ENCODE data around the gene NEU3.
"Not testable (repeated sequence)": the region's sequence is repeated elsewhere in the genome, so short reads cannot be mapped to it uniquely, and the experiment has no call there.

Gene NEU3

GRCh38 chr11:75028724-75029123, 40.0 kb downstream of the NEU3 start:
- no peak for DNase-seq (ENCODE audit: low read depth in 4 of 4, low spot score in 1 of 4)

- DNase-seq (ENCODE audit: low read depth in 4 of 4, low spot score in 1 of 4), result no peak
These were observed 41.3 kb downstream of the NEU3 start for GRCh38 chr11:75029836-75030631.

- no peak for DNase-seq (ENCODE audit: low read depth in 4 of 4, low spot score in 1 of 4)
These were observed 42.6 kb downstream of the NEU3 start for GRCh38 chr11:75031224-75031753.

- peak; percentile 44 to 58 (median 51) for DNase-seq (ENCODE audit: low read depth in 4 of 4, low spot score in 1 of 4)
These were observed 43.2 kb downstream of the NEU3 start for GRCh38 chr11:75031771-75032549.

- no peak for DNase-seq (ENCODE audit: low read depth in 4 of 4, low spot score in 1 of 4)
These were observed 43.8 kb downstream of the NEU3 start for GRCh38 chr11:75032550-75032935.

- no peak for DNase-seq (ENCODE audit: low read depth in 4 of 4, low spot score in 1 of 4)
These were observed 45.2 kb downstream of the NEU3 start for GRCh38 chr11:75033916-75034315.

GRCh38 chr11:75035256-75035655, 46.5 kb downstream of the NEU3 start:
- DNase-seq (ENCODE audit: low read depth in 4 of 4, low spot score in 1 of 4), result no peak

GRCh38 chr11:75035911-75036565, 47.3 kb downstream of the NEU3 start:
- no peak for DNase-seq (ENCODE audit: low read depth in 4 of 4, low spot score in 1 of 4)

- DNase-seq (ENCODE audit: low read depth in 4 of 4, low spot score in 1 of 4), result no peak
These were observed 51.5 kb downstream of the NEU3 start for GRCh38 chr11:75040167-75040770.

- no peak for DNase-seq (ENCODE audit: low read depth in 4 of 4, low spot score in 1 of 4)
These were observed 52.5 kb downstream of the NEU3 start for GRCh38 chr11:75041263-75041662.

- DNase-seq (ENCODE audit: low read depth in 4 of 4, low spot score in 1 of 4), result not testable (repeated sequence)
These were observed 53.1 kb downstream of the NEU3 start for GRCh38 chr11:75041821-75042220.

- DNase-seq (ENCODE audit: low read depth in 4 of 4, low spot score in 1 of 4), result not testable (repeated sequence)
These were observed 55.8 kb downstream of the NEU3 start for GRCh38 chr11:75044381-75045170.

- DNase-seq (ENCODE audit: low read depth in 4 of 4, low spot score in 1 of 4), result not testable (repeated sequence)
These were observed 57.9 kb downstream of the NEU3 start for GRCh38 chr11:75046668-75047067.

- DNase-seq (ENCODE audit: low read depth in 4 of 4, low spot score in 1 of 4), result no peak
These were observed 58.5 kb downstream of the NEU3 start for GRCh38 chr11:75047191-75047590.

GRCh38 chr11:75049501-75050266, 61.0 kb downstream of the NEU3 start:
- not testable (repeated sequence) for DNase-seq (ENCODE audit: low read depth in 4 of 4, low spot score in 1 of 4)

- DNase-seq (ENCODE audit: low read depth in 4 of 4, low spot score in 1 of 4), result no peak
These were observed 61.8 kb downstream of the NEU3 start for GRCh38 chr11:75050516-75050915.

- no peak for DNase-seq (ENCODE audit: low read depth in 4 of 4, low spot score in 1 of 4)
These were observed 62.3 kb downstream of the NEU3 start for GRCh38 chr11:75051043-75051442.

- DNase-seq (ENCODE audit: low read depth in 4 of 4, low spot score in 1 of 4), result no peak
These were observed 63.7 kb downstream of the NEU3 start for GRCh38 chr11:75052457-75052856.

GRCh38 chr11:75055511-75055910, 66.8 kb downstream of the NEU3 start:
- DNase-seq (ENCODE audit: low read depth in 4 of 4, low spot score in 1 of 4), result no peak

GRCh38 chr11:75056814-75057213, 68.1 kb downstream of the NEU3 start:
- no peak for DNase-seq (ENCODE audit: low read depth in 4 of 4, low spot score in 1 of 4)
